ENCODE results near the gene WDFY4. TPM values are rescaled to one million over a fixed set of nuclear protein-coding genes. Genes with fewer than 3 reads are reported as not detected.

The WDFY4 gene
- total RNA-seq, 1 donor from 2014 or later = not detected

GRCh38 chr10:48958598-48959190 is 274.0 kb downstream of the WDFY4 start:
- Mint-ChIP-seq H3K36me3 (ENCODE audit: unreplicated experiment) (no peaks in the 10 kb centered on the region), H3K9me3 (ENCODE audit: unreplicated experiment) (no peaks in the 10 kb centered on the region), H3K27me3 (ENCODE audit: unreplicated experiment) (no peaks in the 10 kb centered on the region), H3K27ac (ENCODE audit: unreplicated experiment) (no peak overlapping the region), H3K4me1 (ENCODE audit: unreplicated experiment) (no peaks in the 10 kb centered on the region), H3K4me3 (ENCODE audit: unreplicated experiment) (no peak overlapping the region)
- DNase-seq (ENCODE audit: extremely low spot score, unreplicated experiment) = no peak
- TF ChIP-seq CTCF (IDR thresholded peaks at IDR 0.05) = no peak

DNA sequence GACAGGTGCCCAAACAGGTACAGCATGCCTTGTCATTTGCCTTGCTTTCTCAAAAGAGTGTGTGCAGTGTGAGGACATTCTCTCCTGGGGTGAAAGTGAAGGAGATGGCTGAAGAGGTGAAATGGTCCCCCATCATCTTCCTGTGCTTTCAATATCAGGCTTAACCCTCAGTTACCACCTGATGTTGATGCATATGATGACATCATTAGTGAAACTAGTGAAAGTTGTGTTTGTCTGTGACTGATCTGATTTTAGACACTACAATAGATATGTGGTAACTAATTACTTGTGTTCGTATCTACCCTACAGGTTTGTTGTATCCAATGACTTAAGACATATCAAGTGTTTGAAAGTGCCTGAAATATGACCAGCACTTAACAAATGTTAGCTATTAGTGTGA is 279.4 kb downstream of the WDFY4 start:
- Mint-ChIP-seq H3K9me3 (ENCODE audit: unreplicated experiment) (no peaks in the 10 kb centered on the region), H3K27ac (ENCODE audit: unreplicated experiment) (no peak overlapping the region), H3K36me3 (ENCODE audit: unreplicated experiment) (no peaks in the 10 kb centered on the region), H3K4me3 (ENCODE audit: unreplicated experiment) (no peak overlapping the region), H3K4me1 (ENCODE audit: unreplicated experiment) (no peaks in the 10 kb centered on the region), H3K27me3 (ENCODE audit: unreplicated experiment) (no peaks in the 10 kb centered on the region)
- TF ChIP-seq CTCF (IDR thresholded peaks at IDR 0.05) = no peak
- DNase-seq (ENCODE audit: extremely low spot score, unreplicated experiment) = no peak

- Mint-ChIP-seq H3K36me3 (ENCODE audit: unreplicated experiment) (no peaks in the 10 kb centered on the region), H3K4me1 (ENCODE audit: unreplicated experiment) (no peaks in the 10 kb centered on the region), H3K27ac (ENCODE audit: unreplicated experiment) (no peak overlapping the region), H3K4me3 (ENCODE audit: unreplicated experiment) (no peak overlapping the region), H3K9me3 (ENCODE audit: unreplicated experiment) (no peaks in the 10 kb centered on the region), H3K27me3 (ENCODE audit: unreplicated experiment) (no peaks in the 10 kb centered on the region)
- no peak for DNase-seq (ENCODE audit: extremely low spot score, unreplicated experiment)
- no peak for TF ChIP-seq CTCF (IDR thresholded peaks at IDR 0.05)
These were observed 280.8 kb downstream of the WDFY4 start for GRCh38 chr10:48965460-48965859.

GRCh38 chr10:48968036-48968435 is 283.4 kb downstream of the WDFY4 start:
- peaks cover 3% of the 10 kb centered on the region for H3K9me3 Mint-ChIP-seq (ENCODE audit: unreplicated experiment)
- no peaks in the 10 kb centered on the region for H3K36me3 Mint-ChIP-seq (ENCODE audit: unreplicated experiment)
- no peaks in the 10 kb centered on the region for H3K4me1 Mint-ChIP-seq (ENCODE audit: unreplicated experiment)
- H3K27me3 Mint-ChIP-seq (ENCODE audit: unreplicated experiment) = no peaks in the 10 kb centered on the region
- TF ChIP-seq CTCF (IDR thresholded peaks at IDR 0.05) = no peak
- no peak for DNase-seq (ENCODE audit: extremely low spot score, unreplicated experiment)
- no peak overlapping the region for H3K27ac Mint-ChIP-seq (ENCODE audit: unreplicated experiment)
- no peak overlapping the region for H3K4me3 Mint-ChIP-seq (ENCODE audit: unreplicated experiment)

DNA sequence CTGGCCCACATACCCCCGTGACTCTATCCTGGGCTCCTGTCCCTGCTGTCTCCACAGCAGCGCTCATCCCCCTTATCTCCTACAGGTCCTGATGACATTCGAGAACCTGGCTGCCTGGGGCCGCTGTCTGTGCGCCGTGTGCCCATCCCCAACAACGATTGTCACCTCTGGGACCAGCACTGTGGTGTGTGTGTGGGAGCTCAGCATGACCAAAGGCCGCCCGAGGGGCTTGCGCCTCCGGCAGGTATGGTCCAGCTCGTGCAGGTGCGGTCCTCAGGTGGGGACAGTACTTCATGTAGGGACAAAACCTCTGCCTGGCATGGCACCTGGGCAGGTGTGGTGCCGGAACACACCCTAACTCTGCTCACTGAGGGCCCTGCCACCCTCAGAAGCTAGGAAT is 285.4 kb downstream of the WDFY4 start:
- Mint-ChIP-seq H3K27ac (ENCODE audit: unreplicated experiment) (no peak overlapping the region), H3K27me3 (ENCODE audit: unreplicated experiment) (no peaks in the 10 kb centered on the region), H3K36me3 (ENCODE audit: unreplicated experiment) (no peaks in the 10 kb centered on the region), H3K4me3 (ENCODE audit: unreplicated experiment) (no peak overlapping the region), H3K9me3 (ENCODE audit: unreplicated experiment) (peaks cover 5% of the 10 kb centered on the region), H3K4me1 (ENCODE audit: unreplicated experiment) (no peaks in the 10 kb centered on the region)
- no peak for DNase-seq (ENCODE audit: extremely low spot score, unreplicated experiment)
- no peak for TF ChIP-seq CTCF (IDR thresholded peaks at IDR 0.05)
